ENCODE data around the gene INTU. TPM values are rescaled to one million over a fixed set of nuclear protein-coding genes. Genes with fewer than 3 reads are reported as not detected.
A peak's percentile ranks its signal among the peaks of the same experiment; 100 is the strongest.
"Not testable (repeated sequence)": the region's sequence is repeated elsewhere in the genome, so short reads cannot be mapped to it uniquely, and the experiment has no call there.

The INTU gene
- total RNA-seq: 1 to 10 TPM; 1.3 to 1.7 TPM
- under 1 TPM; 0.30 to 0.97 TPM for polyA plus RNA-seq

DNA sequence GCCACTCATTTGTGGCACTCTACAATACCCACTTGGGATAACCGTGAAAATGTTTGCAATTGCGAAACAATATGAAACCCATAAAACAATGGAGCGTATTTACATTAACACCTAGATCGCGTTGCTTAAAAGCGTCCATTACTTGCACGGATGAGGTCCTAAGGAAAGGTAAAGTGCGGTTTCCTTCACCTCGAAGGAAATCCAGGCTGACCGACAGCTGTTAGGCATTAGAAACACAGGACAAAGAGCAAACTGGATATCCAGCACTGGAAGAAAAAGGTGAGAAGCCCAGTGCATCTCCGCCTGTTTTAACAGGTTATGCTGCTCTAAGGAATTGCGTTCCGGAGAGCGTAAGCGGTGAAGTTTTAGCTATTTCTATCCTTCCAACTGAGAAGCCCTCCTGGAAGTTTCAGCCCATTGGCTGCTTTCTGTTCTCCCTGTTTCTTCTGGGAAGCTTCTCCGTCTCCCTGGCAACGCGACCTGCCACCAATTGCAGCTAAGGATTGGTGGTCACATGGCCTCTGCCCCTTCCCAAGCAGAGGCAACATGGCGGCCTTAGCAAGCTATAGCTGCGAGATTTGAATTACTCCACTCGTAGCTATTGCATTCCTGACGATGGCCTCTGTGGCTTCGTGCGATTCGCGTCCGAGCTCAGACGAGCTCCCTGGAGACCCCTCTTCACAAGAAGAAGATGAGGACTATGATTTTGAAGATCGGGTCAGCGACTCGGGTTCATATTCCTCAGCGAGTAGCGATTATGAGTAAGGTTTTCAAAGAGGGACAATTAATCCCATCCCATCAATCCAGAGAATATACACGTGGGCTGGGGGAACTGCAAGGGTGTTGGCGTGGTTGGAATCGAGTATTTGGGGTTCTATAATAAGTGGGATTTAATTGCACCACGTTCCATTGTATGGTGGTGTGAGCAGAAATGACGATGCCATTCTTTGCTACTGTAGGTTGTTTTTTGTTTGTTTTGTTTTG, at the start of gene INTU:
TSS of gene INTU (plus strand) at position 538 of the 984 bp plus-strand sequence. CDS start at position 616, 78 bp downstream.
- WGBS: 2% methylated on average over 38 of the region's 38 CpGs
- H3K9me3 ChIP-seq (ENCODE audit: control insufficient read depth in 4 of 4, low read length in 3 of 4): no peaks in the 10 kb centered on the region
- H3K4me3 ChIP-seq (ENCODE audit: low read depth in 1 of 3, low read length in 3 of 3): peak within 1 kb of the TSS; percentile 55 to 91 (median 85)
- no peaks in the 10 kb centered on the region for H3K36me3 ChIP-seq (ENCODE audit: control insufficient read depth in 4 of 4, insufficient read depth in 3 of 4, low read depth in 1 of 4, low read length in 3 of 4)
- H3K9ac ChIP-seq (ENCODE audit: low read depth in 1 of 2, low read length in 2 of 2): peak within 1 kb of the TSS; percentile 17 to 81
- TF ChIP-seq RXRA (IDR thresholded peaks at IDR 0.05): no peak
- TF ChIP-seq YY1 (IDR thresholded peaks at IDR 0.05): peak; percentile 98
- DNase-seq (ENCODE audit: low spot score): peak; percentile 81
- no peaks in the 10 kb centered on the region for H3K27me3 ChIP-seq (ENCODE audit: control insufficient read depth in 4 of 4, insufficient read depth in 4 of 4, low read length in 3 of 4)
- peaks cover 2 to 12% (median 6%) of the 10 kb centered on the region in 4 donors for H3K4me1 ChIP-seq (ENCODE audit: control insufficient read depth in 4 of 4, insufficient read depth in 4 of 4, low read length in 3 of 4)
- no peak within 1 kb of the TSS for H3K27ac ChIP-seq (ENCODE audit: low read depth in 1 of 2, low read length in 2 of 2)

DNA sequence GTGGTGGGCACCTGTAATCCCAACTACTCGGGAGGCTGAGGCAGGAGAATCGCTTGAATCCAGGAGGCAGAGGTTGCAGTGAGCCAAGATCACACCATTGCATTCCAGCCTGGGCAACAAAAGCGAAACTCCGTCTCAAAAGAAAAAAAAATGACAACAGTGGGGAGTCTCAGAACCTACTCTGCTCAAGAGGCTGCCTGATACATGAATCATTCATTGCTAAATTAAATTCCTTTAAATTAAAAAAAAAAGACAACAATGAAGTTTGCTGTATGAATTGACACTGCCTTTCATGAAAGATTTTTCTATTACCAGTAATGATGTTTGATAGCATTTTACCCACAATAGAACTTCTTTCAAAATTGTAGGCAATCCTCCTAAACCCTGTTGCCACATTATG, 46.3 kb upstream of the INTU start:
- H3K4me1 ChIP-seq (ENCODE audit: control insufficient read depth in 4 of 4, insufficient read depth in 4 of 4, low read length in 3 of 4); H3K27ac ChIP-seq (ENCODE audit: low read depth in 1 of 2, low read length in 2 of 2); DNase-seq (ENCODE audit: low spot score); H3K9me3 ChIP-seq (ENCODE audit: control insufficient read depth in 4 of 4, low read length in 3 of 4); H3K9ac ChIP-seq (ENCODE audit: low read depth in 1 of 2, low read length in 2 of 2); H3K36me3 ChIP-seq (ENCODE audit: control insufficient read depth in 4 of 4, insufficient read depth in 3 of 4, low read depth in 1 of 4, low read length in 3 of 4); H3K27me3 ChIP-seq (ENCODE audit: control insufficient read depth in 4 of 4, insufficient read depth in 4 of 4, low read length in 3 of 4); H3K4me3 ChIP-seq (ENCODE audit: low read depth in 1 of 3, low read length in 3 of 3): not testable (repeated sequence)
- WGBS: 82% methylated on average over 4 of the region's 4 CpGs

DNA sequence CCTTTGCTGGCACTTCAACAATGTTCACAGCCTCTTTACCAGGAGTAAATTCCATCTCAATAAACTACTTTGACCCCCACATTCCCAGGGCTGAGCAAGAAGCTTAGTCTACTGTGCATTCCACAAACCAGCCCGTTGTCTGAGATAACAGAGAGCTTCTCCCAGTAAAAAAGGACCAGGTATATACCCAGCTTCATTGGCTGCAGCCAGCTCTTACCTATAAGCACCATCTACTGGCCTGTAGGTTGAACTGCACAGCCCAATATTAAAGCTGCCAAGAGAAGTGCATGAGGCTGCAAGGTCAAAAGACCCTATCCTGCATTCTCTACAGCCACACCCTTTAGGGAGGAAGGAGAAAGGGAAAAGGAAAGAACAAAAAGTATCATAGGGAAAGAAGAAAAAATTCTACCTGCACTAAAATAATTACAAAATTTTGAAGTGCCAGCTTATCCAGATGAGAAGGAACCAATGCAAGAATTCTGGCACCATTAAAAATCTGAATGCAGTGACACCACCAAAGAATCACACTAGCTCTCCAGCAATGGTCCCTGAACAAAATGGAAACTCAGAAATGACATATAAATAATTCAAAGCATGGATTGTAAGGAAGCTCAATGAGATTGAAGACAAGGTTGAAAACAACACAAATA, 45.7 kb upstream of the INTU start:
- Histone ChIP-seq H3K27me3 (ENCODE audit: control insufficient read depth in 4 of 4, insufficient read depth in 4 of 4, low read length in 3 of 4) (no peaks in the 10 kb centered on the region), H3K9me3 (ENCODE audit: control insufficient read depth in 4 of 4, low read length in 3 of 4) (no peaks in the 10 kb centered on the region), H3K4me1 (ENCODE audit: control insufficient read depth in 4 of 4, insufficient read depth in 4 of 4, low read length in 3 of 4) (no peaks in the 10 kb centered on the region), H3K4me3 (ENCODE audit: low read depth in 1 of 3, low read length in 3 of 3) (no peak overlapping the region), H3K27ac (ENCODE audit: low read depth in 1 of 2, low read length in 2 of 2) (no peak overlapping the region), H3K9ac (ENCODE audit: low read depth in 1 of 2, low read length in 2 of 2) (no peak overlapping the region), H3K36me3 (ENCODE audit: control insufficient read depth in 4 of 4, insufficient read depth in 3 of 4, low read depth in 1 of 4, low read length in 3 of 4) (no peaks in the 10 kb centered on the region)
- 3% methylated on average over 1 of the region's 1 CpG for WGBS
- TF ChIP-seq JUND (IDR thresholded peaks at IDR 0.05) (no peak), NR2F2 (IDR thresholded peaks at IDR 0.05) (no peak), YY1 (IDR thresholded peaks at IDR 0.05) (no peak), HNF4A (conservative IDR thresholded peaks at IDR 0.05) (no peak), EGR1 (IDR thresholded peaks at IDR 0.05; ENCODE audit: low read depth in 2 of 2) (no peak), RAD21 (IDR thresholded peaks at IDR 0.05) (peak; percentile 72 to 80), HNF4G (IDR thresholded peaks at IDR 0.05) (no peak), TAF1 (conservative IDR thresholded peaks at IDR 0.05) (no peak)
- TF ChIP-seq, protein P1, sequence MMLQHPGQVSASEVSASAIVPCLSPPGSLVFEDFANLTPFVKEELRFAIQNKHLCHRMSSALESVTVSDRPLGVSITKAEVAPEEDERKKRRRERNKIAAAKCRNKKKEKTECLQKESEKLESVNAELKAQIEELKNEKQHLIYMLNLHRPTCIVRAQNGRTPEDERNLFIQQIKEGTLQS (IDR thresholded peaks at IDR 0.05): no peak
- TF ChIP-seq, protein P2, sequence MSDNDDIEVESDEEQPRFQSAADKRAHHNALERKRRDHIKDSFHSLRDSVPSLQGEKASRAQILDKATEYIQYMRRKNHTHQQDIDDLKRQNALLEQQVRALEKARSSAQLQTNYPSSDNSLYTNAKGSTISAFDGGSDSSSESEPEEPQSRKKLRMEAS (IDR thresholded peaks at IDR 0.05): no peak
- TF ChIP-seq, protein P3, sequence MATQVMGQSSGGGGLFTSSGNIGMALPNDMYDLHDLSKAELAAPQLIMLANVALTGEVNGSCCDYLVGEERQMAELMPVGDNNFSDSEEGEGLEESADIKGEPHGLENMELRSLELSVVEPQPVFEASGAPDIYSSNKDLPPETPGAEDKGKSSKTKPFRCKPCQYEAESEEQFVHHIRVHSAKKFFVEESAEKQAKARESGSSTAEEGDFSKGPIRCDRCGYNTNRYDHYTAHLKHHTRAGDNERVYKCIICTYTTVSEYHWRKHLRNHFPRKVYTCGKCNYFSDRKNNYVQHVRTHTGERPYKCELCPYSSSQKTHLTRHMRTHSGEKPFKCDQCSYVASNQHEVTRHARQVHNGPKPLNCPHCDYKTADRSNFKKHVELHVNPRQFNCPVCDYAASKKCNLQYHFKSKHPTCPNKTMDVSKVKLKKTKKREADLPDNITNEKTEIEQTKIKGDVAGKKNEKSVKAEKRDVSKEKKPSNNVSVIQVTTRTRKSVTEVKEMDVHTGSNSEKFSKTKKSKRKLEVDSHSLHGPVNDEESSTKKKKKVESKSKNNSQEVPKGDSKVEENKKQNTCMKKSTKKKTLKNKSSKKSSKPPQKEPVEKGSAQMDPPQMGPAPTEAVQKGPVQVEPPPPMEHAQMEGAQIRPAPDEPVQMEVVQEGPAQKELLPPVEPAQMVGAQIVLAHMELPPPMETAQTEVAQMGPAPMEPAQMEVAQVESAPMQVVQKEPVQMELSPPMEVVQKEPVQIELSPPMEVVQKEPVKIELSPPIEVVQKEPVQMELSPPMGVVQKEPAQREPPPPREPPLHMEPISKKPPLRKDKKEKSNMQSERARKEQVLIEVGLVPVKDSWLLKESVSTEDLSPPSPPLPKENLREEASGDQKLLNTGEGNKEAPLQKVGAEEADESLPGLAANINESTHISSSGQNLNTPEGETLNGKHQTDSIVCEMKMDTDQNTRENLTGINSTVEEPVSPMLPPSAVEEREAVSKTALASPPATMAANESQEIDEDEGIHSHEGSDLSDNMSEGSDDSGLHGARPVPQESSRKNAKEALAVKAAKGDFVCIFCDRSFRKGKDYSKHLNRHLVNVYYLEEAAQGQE (IDR thresholded peaks at IDR 0.05): no peak
- TF ChIP-seq, protein P4, sequence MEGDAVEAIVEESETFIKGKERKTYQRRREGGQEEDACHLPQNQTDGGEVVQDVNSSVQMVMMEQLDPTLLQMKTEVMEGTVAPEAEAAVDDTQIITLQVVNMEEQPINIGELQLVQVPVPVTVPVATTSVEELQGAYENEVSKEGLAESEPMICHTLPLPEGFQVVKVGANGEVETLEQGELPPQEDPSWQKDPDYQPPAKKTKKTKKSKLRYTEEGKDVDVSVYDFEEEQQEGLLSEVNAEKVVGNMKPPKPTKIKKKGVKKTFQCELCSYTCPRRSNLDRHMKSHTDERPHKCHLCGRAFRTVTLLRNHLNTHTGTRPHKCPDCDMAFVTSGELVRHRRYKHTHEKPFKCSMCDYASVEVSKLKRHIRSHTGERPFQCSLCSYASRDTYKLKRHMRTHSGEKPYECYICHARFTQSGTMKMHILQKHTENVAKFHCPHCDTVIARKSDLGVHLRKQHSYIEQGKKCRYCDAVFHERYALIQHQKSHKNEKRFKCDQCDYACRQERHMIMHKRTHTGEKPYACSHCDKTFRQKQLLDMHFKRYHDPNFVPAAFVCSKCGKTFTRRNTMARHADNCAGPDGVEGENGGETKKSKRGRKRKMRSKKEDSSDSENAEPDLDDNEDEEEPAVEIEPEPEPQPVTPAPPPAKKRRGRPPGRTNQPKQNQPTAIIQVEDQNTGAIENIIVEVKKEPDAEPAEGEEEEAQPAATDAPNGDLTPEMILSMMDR (IDR thresholded peaks at IDR 0.05; ENCODE audit: low read depth, low read length, missing input control): peak; percentile 66
- TF ChIP-seq, protein P5, sequence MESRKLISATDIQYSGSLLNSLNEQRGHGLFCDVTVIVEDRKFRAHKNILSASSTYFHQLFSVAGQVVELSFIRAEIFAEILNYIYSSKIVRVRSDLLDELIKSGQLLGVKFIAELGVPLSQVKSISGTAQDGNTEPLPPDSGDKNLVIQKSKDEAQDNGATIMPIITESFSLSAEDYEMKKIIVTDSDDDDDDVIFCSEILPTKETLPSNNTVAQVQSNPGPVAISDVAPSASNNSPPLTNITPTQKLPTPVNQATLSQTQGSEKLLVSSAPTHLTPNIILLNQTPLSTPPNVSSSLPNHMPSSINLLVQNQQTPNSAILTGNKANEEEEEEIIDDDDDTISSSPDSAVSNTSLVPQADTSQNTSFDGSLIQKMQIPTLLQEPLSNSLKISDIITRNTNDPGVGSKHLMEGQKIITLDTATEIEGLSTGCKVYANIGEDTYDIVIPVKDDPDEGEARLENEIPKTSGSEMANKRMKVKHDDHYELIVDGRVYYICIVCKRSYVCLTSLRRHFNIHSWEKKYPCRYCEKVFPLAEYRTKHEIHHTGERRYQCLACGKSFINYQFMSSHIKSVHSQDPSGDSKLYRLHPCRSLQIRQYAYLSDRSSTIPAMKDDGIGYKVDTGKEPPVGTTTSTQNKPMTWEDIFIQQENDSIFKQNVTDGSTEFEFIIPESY (IDR thresholded peaks at IDR 0.05): no peak
- DNase-seq (ENCODE audit: low spot score): no peak

GRCh38 chr4:127589153-127589552, 43.6 kb upstream of the INTU start:
- not testable (repeated sequence) for H3K36me3 ChIP-seq (ENCODE audit: control insufficient read depth in 4 of 4, insufficient read depth in 3 of 4, low read depth in 1 of 4, low read length in 3 of 4); H3K9me3 ChIP-seq (ENCODE audit: control insufficient read depth in 4 of 4, low read length in 3 of 4); H3K27me3 ChIP-seq (ENCODE audit: control insufficient read depth in 4 of 4, insufficient read depth in 4 of 4, low read length in 3 of 4); H3K9ac ChIP-seq (ENCODE audit: low read depth in 1 of 2, low read length in 2 of 2); H3K4me3 ChIP-seq (ENCODE audit: low read depth in 1 of 3, low read length in 3 of 3); H3K27ac ChIP-seq (ENCODE audit: low read depth in 1 of 2, low read length in 2 of 2); H3K4me1 ChIP-seq (ENCODE audit: control insufficient read depth in 4 of 4, insufficient read depth in 4 of 4, low read length in 3 of 4); DNase-seq (ENCODE audit: low spot score)
- WGBS: 82% methylated on average over 10 of the region's 12 CpGs
